Mesothelial cell of epicardium (in vitro differentiated cells): Measurements from ENCODE around the gene FUT7. TPM values are rescaled to one million over a fixed set of nuclear protein-coding genes. Genes with fewer than 3 reads are reported as not detected.

Experiments used
- DNase-seq, 2 experiments: peaks; one replicate each; pipeline ENCODE4 v3.0.0; 2021; ENCODE audit warnings: low spot score in 2 of 2; ENCODE audit not compliant: unreplicated experiment in 2 of 2
- H3K27ac Mint-ChIP-seq: 2 replicates; pipeline ENCODE4 v1.8.0; 2021; ENCODE audit warnings: mixed read lengths
- H3K27me3 Mint-ChIP-seq: 2 replicates; pipeline ENCODE4 v1.8.0; 2021; ENCODE audit warnings: low read depth, mixed read lengths
- H3K36me3 Mint-ChIP-seq: 2 replicates; pipeline ENCODE4 v1.8.0; 2021; ENCODE audit warnings: mixed read lengths
- H3K4me1 Mint-ChIP-seq: 2 replicates; pipeline ENCODE4 v1.8.0; 2021; ENCODE audit warnings: mixed read lengths
- H3K4me3 Mint-ChIP-seq: 2 replicates; pipeline ENCODE4 v1.8.0; 2021; ENCODE audit warnings: mild to moderate bottlenecking, moderate library complexity, mixed read lengths
- H3K9me3 Mint-ChIP-seq: 2 replicates; pipeline ENCODE4 v1.8.0; 2021; ENCODE audit warnings: mixed read lengths
- total RNA-seq: library from RNA; stranded (reverse); gene quantifications from 3 replicates; pipeline ENCODE4 v1.2.1, GENCODE V29; 2021
- TF ChIP-seq, protein P1 (sequence below): fragments of 200-600 bp; sonication (generic); IDR thresholded peaks from one replicate; pipeline ENCODE4 v1.5.0; 2021; ENCODE audit warnings: antibody characterized with exemption; ENCODE audit not compliant: unreplicated experiment

Gene FUT7
- total RNA-seq, 1 donor from 2014 or later, result 0.13 TPM

- H3K4me3 Mint-ChIP-seq, result no peak overlapping the region
- no peak for DNase-seq
- no peak overlapping the region for H3K27ac Mint-ChIP-seq
- H3K9me3 Mint-ChIP-seq, result no peaks in the 10 kb centered on the region
- H3K27me3 Mint-ChIP-seq, result peaks cover 48% of the 10 kb centered on the region
- H3K4me1 Mint-ChIP-seq, result peaks cover 14% of the 10 kb centered on the region
- H3K36me3 Mint-ChIP-seq, result no peaks in the 10 kb centered on the region
- TF ChIP-seq, protein P1, sequence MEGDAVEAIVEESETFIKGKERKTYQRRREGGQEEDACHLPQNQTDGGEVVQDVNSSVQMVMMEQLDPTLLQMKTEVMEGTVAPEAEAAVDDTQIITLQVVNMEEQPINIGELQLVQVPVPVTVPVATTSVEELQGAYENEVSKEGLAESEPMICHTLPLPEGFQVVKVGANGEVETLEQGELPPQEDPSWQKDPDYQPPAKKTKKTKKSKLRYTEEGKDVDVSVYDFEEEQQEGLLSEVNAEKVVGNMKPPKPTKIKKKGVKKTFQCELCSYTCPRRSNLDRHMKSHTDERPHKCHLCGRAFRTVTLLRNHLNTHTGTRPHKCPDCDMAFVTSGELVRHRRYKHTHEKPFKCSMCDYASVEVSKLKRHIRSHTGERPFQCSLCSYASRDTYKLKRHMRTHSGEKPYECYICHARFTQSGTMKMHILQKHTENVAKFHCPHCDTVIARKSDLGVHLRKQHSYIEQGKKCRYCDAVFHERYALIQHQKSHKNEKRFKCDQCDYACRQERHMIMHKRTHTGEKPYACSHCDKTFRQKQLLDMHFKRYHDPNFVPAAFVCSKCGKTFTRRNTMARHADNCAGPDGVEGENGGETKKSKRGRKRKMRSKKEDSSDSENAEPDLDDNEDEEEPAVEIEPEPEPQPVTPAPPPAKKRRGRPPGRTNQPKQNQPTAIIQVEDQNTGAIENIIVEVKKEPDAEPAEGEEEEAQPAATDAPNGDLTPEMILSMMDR, result no peak
These were observed 42.1 kb upstream of the FUT7 start for GRCh38 chr9:137073992-137074399.

- Mint-ChIP-seq H3K9me3 (no peaks in the 10 kb centered on the region), H3K36me3 (no peaks in the 10 kb centered on the region), H3K27me3 (peaks cover 34% of the 10 kb centered on the region), H3K27ac (no peak overlapping the region), H3K4me1 (peaks cover 13% of the 10 kb centered on the region), H3K4me3 (peak overlapping the region; percentile 63)
- TF ChIP-seq, protein P1, result no peak
- DNase-seq, result no peak
These were observed 39.4 kb upstream of the FUT7 start for GRCh38 chr9:137071282-137071681.

DNA sequence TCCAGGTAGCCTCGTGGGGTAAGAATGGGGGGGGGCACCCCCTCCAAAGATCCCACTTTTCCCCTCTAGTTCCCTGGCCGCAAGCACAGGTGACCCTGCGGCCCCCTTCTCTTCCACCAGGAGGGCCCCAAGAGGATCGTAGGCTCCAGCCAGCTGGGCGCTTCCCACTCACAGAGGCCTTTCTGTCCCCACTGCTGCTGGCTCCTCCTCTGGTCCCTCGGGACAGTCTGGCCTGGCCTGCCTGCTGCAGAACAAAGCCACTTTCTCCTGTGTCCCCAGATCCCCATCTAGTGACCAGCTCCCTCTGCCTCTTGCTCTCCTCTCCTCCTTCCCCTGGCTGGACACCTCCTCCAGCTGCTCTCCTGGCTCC is 39.0 kb upstream of the FUT7 start:
- Mint-ChIP-seq H3K27ac (no peak overlapping the region), H3K27me3 (peaks cover 30% of the 10 kb centered on the region)

GRCh38 chr9:137070201-137070905 is 38.5 kb upstream of the FUT7 start, which contains the start of gene SAPCD2:
TSS of gene SAPCD2 (minus strand) at chr9:137070557. CDS start at chr9:137070460, 97 bp downstream.
- Mint-ChIP-seq H3K27ac (no peak within 1 kb of the TSS), H3K9me3 (no peaks in the 10 kb centered on the region), H3K27me3 (peaks cover 27% of the 10 kb centered on the region), H3K4me1 (peaks cover 13% of the 10 kb centered on the region), H3K4me3 (peak within 1 kb of the TSS; percentile 63), H3K36me3 (no peaks in the 10 kb centered on the region)
- TF ChIP-seq, protein P1, result no peak
- peak; percentile 71 to 77 for DNase-seq

More for the DNA sequence above, 39.0 kb upstream of the FUT7 start:
- no peaks in the 10 kb centered on the region for H3K9me3 Mint-ChIP-seq
- no peak for DNase-seq
- H3K4me1 Mint-ChIP-seq, result peaks cover 13% of the 10 kb centered on the region
- no peaks in the 10 kb centered on the region for H3K36me3 Mint-ChIP-seq
- H3K4me3 Mint-ChIP-seq, result peak overlapping the region; percentile 63
- TF ChIP-seq, protein P1, result no peak

- no peak overlapping the region for H3K27ac Mint-ChIP-seq
- no peak for DNase-seq
- no peaks in the 10 kb centered on the region for H3K9me3 Mint-ChIP-seq
- no peaks in the 10 kb centered on the region for H3K36me3 Mint-ChIP-seq
- peak overlapping the region; percentile 44 for H3K4me3 Mint-ChIP-seq
- peaks cover 19% of the 10 kb centered on the region for H3K27me3 Mint-ChIP-seq
- H3K4me1 Mint-ChIP-seq, result peaks cover 13% of the 10 kb centered on the region
- TF ChIP-seq, protein P1, result no peak
These were observed 37.7 kb upstream of the FUT7 start for GRCh38 chr9:137069508-137070091.
